ENCODE data around the gene IQGAP2. TPM values are rescaled to one million over a fixed set of nuclear protein-coding genes. Genes with fewer than 3 reads are reported as not detected.

IQGAP2 gene
- total and polyA plus RNA-seq, 2 of the 8 experiments (the other 6 are each of a cell fraction or from before 2014, with no cell fraction given) = 19.7 to 66.0 TPM

DNA sequence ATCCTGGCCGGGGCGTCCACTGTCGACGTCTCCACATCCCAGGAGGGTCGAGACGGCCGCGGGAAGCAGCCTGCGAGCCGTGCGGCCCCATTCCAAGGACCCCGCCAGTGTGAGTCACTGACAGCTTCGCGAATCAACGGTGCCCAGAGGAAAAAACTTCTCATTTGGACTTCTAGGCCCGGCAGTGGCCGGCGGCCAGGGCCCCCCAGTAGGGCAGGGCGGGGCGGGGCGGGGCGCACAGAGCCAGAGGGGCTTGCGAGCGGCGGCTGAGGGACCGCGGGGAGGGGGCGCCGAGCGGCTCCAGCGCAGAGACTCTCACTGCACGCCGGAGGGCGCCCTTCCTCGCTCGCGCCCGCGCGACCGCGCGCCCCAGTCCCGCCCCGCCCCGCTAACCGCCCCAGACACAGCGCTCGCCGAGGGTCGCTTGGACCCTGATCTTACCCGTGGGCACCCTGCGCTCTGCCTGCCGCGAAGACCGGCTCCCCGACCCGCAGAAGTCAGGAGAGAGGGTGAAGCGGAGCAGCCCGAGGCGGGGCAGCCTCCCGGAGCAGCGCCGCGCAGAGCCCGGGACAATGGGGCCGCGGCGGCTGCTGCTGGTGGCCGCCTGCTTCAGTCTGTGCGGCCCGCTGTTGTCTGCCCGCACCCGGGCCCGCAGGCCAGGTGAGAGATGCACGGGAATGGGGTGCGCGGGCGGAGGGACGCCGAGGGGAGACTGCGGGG, 312.8 kb downstream of the IQGAP2 start, which contains the start of gene F2R:
Gene F2R (plus strand): TSS at position 391 of the 720 bp plus-strand sequence. CDS start 182 bp downstream, at position 573.
- H3K27ac ChIP-seq (ENCODE audit: low read depth, low read length) = peak within 1 kb of the TSS; percentile 56
- CTCF ChIA-PET (ENCODE audit: partially characterized antibody) = interaction anchor here (1.4 to 2.4 kb wide), 4 partner anchors 11 to 361 kb away, joined by 3 to 12 read pairs (median 6); no protein-coding TSS in a partner anchor
- no peak for FAIRE-seq
- TF ChIP-seq ZNF274 (IDR thresholded peaks at IDR 0.05; ENCODE audit: borderline replicate concordance, extremely low read depth, low read length) (no peak), KDM4A (IDR thresholded peaks at IDR 0.05; ENCODE audit: low read depth, low read length, severe bottlenecking) (peak; percentile 85), CBX5 (IDR thresholded peaks at IDR 0.05; ENCODE audit: low read depth, low read length) (no peak), POLR2AphosphoS5 (IDR thresholded peaks at IDR 0.05; ENCODE audit: low read depth, low read length) (0 out of 2 replicates have a peak, but pooled peaks have one; percentile 45), TAF1 (IDR thresholded peaks at IDR 0.05; ENCODE audit: low read depth, low read length) (peak; percentile 66), HDAC6 (IDR thresholded peaks at IDR 0.05; ENCODE audit: low read depth, low read length) (no peak), TAF7 (optimal IDR thresholded peaks at IDR 0.05; ENCODE audit: borderline replicate concordance, low read depth, low read length) (peak; percentile 58), CTCF (IDR thresholded peaks at IDR 0.05; ENCODE audit: control extremely low read depth in 1 of 3, insufficient read depth in 1 of 3, low read depth in 1 of 3, low read length in 3 of 3) (peak; percentile 55 to 76 (median 57)), CREB1 (IDR thresholded peaks at IDR 0.05) (0 out of 2 replicates have a peak, but pooled peaks have one; percentile 21)

More for the DNA sequence above, 312.8 kb downstream of the IQGAP2 start, which contains the start of gene F2R:
- peak within 1 kb of the TSS; percentile 32 for H3K18ac ChIP-seq (ENCODE audit: extremely low read depth, low read length)
- H3K27me3 ChIP-seq (replicated peaks in 1 of 4; ENCODE audit: control insufficient read depth in 3 of 4, extremely low read depth in 1 of 4, insufficient read depth in 3 of 4, low read length in 3 of 4) = peaks cover 5 to 19% (median 14%) of the 10 kb centered on the region in 4 experiments
- peak in 1 of 2 experiments; percentile 80 for DNase-seq (ENCODE audit: low read depth in 1 of 2, low spot score in 2 of 2)
- H2AFZ ChIP-seq (ENCODE audit: low read length) = peak within 1 kb of the TSS; percentile 84; the same call in 1 of the 2 replicates
- peak within 1 kb of the TSS; percentile 81 to 96 for H3K4me2 ChIP-seq (ENCODE audit: insufficient read depth in 1 of 2, low read depth in 2 of 2, low read length in 2 of 2)
- POLR2A ChIA-PET (ENCODE audit: partially characterized antibody) = interaction anchor here (0.6 to 1.8 kb wide), 3 partner anchors 10 to 71 kb away, joined by 3 to 5 read pairs (median 3); no protein-coding TSS in a partner anchor
- peak within 1 kb of the TSS; percentile 46; the same call in 1 of the 2 replicates for H2BK15ac ChIP-seq (ENCODE audit: low read length)
- H3K9me3 ChIP-seq (ENCODE audit: insufficient read depth in 2 of 2, low read depth in 1 of 2, low read length in 1 of 2) = no peaks in the 10 kb centered on the region
- peaks cover 6 to 35% of the 10 kb centered on the region in 2 experiments for H3K79me2 ChIP-seq (ENCODE audit: control insufficient read depth in 1 of 2, insufficient read depth in 2 of 2, low read length in 2 of 2)
- no peak within 1 kb of the TSS for H3K23ac ChIP-seq (ENCODE audit: insufficient read length)
- H4K20me1 ChIP-seq (replicated peaks in 1 of 2; ENCODE audit: control insufficient read depth in 1 of 2, insufficient read depth in 2 of 2, low read length in 2 of 2) = peaks cover 2 to 4% of the 10 kb centered on the region in 2 experiments
- H2BK120ac ChIP-seq (replicated peaks; ENCODE audit: low read depth, low read length) = peak within 1 kb of the TSS; percentile 90
- peak within 1 kb of the TSS; percentile 75 for H4K5ac ChIP-seq (ENCODE audit: insufficient read length, low read depth, low read length)
- peaks cover 13% of the 10 kb centered on the region; the same call in 1 of the 2 replicates for H3K23me2 ChIP-seq (ENCODE audit: low read depth, low read length)
- H4K91ac ChIP-seq (replicated peaks; ENCODE audit: insufficient read length, low read length) = peak within 1 kb of the TSS; percentile 55
- H2AK5ac ChIP-seq (ENCODE audit: low read depth, low read length) = no peak within 1 kb of the TSS
- peak within 1 kb of the TSS; percentile 19 to 82 (median 73); a peak in 6 of 7 replicates for H3K9ac ChIP-seq (replicated peaks in 1 of 4; ENCODE audit: extremely low read depth in 1 of 4, low read depth in 3 of 4, low read length in 3 of 4)
- 1% methylated on average over 30 of the region's 82 CpGs; no CpG with 5 or more reads in 1 of the 2 experiments for WGBS, 2 experiments (ENCODE audit: extremely low coverage in 1 of 2, insufficient coverage in 1 of 2, insufficient read length in 1 of 2, insufficient replicate concordance in 2 of 2, low coverage in 1 of 2, low lambda C conversion rate in 2 of 2, missing lambda C conversion rate in 1 of 2)
- H4K8ac ChIP-seq (ENCODE audit: extremely low read depth, insufficient read depth, low read length) = peak within 1 kb of the TSS; percentile 96
- H3K79me1 ChIP-seq (ENCODE audit: low read depth, low read length) = peaks cover 5% of the 10 kb centered on the region; the same call in 1 of the 2 replicates
- H2BK5ac ChIP-seq (ENCODE audit: low read depth, low read length) = peak within 1 kb of the TSS; percentile 44; the same call in 1 of the 2 replicates
- peak within 1 kb of the TSS; percentile 82 for H3K56ac ChIP-seq (replicated peaks; ENCODE audit: insufficient read length, low read depth, low read length)
- no peak within 1 kb of the TSS; the same call in 1 of the 2 replicates for H2BK20ac ChIP-seq (ENCODE audit: low read length)
- H3K4me3 ChIP-seq (ENCODE audit: extremely low read depth in 1 of 4, insufficient read depth in 2 of 4, low read depth in 3 of 4, low read length in 4 of 4) = peak within 1 kb of the TSS; percentile 60 to 88 (median 85)
- H3K4ac ChIP-seq (replicated peaks; ENCODE audit: insufficient read length, low read depth, low read length) = no peak within 1 kb of the TSS
- no peak within 1 kb of the TSS for H2BK12ac ChIP-seq (ENCODE audit: low read depth, low read length)
- no peak within 1 kb of the TSS for H3K14ac ChIP-seq (ENCODE audit: insufficient read length)
- no peaks in the 10 kb centered on the region for H3K36me3 ChIP-seq (ENCODE audit: control insufficient read depth in 2 of 4, insufficient read depth in 4 of 4, low read length in 3 of 4)
- peaks cover 0 to 2% (median 0%) of the 10 kb centered on the region in 4 experiments; a peak in 2 of 7 replicates for H3K4me1 ChIP-seq (replicated peaks in 1 of 4; ENCODE audit: control insufficient read depth in 3 of 4, insufficient read depth in 4 of 4, low read length in 3 of 4)

All from H1 (cell line).